ENCODE measurements around the gene CCDC78. TPM values are rescaled to one million over a fixed set of nuclear protein-coding genes. Genes with fewer than 3 reads are reported as not detected.

Gene CCDC78
- total RNA-seq, 1 experiment from 2014 or later: 4.5 TPM

Small RNA genes lying within 50 kb of the gene (small RNA-seq; reads per million reads assigned to genes)
- 0 reads per million in 2 experiments for gene MIR662

Other genes starting within 250 kb of the CCDC78 start
- 32.4 and 41.4 TPM in 2 replicates for gene CAPN15, start 198.7 kb downstream of the CCDC78 start, total RNA-seq (2014; rRNA removed; shearing (Covaris generic))
- gene PRR35, start 166.0 kb downstream of the CCDC78 start, total RNA-seq (2014; rRNA removed; shearing (Covaris generic)): 0.05 TPM in 1 of 2 replicates, not detected in the other
- gene NHLRC4, start 159.4 kb downstream of the CCDC78 start, total RNA-seq (2014; rRNA removed; shearing (Covaris generic)): 0.12 and 0.35 TPM in 2 replicates
- gene PIGQ, start 156.5 kb downstream of the CCDC78 start, total RNA-seq (2014; rRNA removed; shearing (Covaris generic)): 16.7 and 18.3 TPM in 2 replicates
- 10.7 and 11.9 TPM in 2 replicates for gene RAB40C, start 136.4 kb downstream of the CCDC78 start, total RNA-seq (2014; rRNA removed; shearing (Covaris generic))
- 0.15 and 0.43 TPM in 2 replicates for gene WFIKKN1, start 95.5 kb downstream of the CCDC78 start, total RNA-seq (2014; rRNA removed; shearing (Covaris generic))
- gene METTL26, start 90.1 kb downstream of the CCDC78 start, total RNA-seq (2014; rRNA removed; shearing (Covaris generic)): 84.3 and 106 TPM in 2 replicates
- gene MCRIP2, start 84.6 kb downstream of the CCDC78 start, total RNA-seq (2014; rRNA removed; shearing (Covaris generic)): 60.2 and 87.0 TPM in 2 replicates
- 13.1 and 14.6 TPM in 2 replicates for gene WDR90, start 77.1 kb downstream of the CCDC78 start, total RNA-seq (2014; rRNA removed; shearing (Covaris generic))
- gene RHOT2, start 58.3 kb downstream of the CCDC78 start, total RNA-seq (2014; rRNA removed; shearing (Covaris generic)): 39.6 and 47.4 TPM in 2 replicates
- 2.2 and 2.3 TPM in 2 replicates for gene RHBDL1, start 50.8 kb downstream of the CCDC78 start, total RNA-seq (2014; rRNA removed; shearing (Covaris generic))
- 69.3 and 83.1 TPM in 2 replicates for gene STUB1, start 46.0 kb downstream of the CCDC78 start, total RNA-seq (2014; rRNA removed; shearing (Covaris generic))
- gene JMJD8, start 42.1 kb downstream of the CCDC78 start, total RNA-seq (2014; rRNA removed; shearing (Covaris generic)): 46.5 and 52.1 TPM in 2 replicates
- 8.8 and 10.2 TPM in 2 replicates for gene WDR24, start 36.0 kb downstream of the CCDC78 start, total RNA-seq (2014; rRNA removed; shearing (Covaris generic))
- 1.7 and 2.0 TPM in 2 replicates for gene FBXL16, start 20.6 kb downstream of the CCDC78 start, total RNA-seq (2014; rRNA removed; shearing (Covaris generic))
- 30.3 and 61.8 TPM in 2 replicates for gene METRN, start 11.3 kb downstream of the CCDC78 start, total RNA-seq (2014; rRNA removed; shearing (Covaris generic))
- 19.9 and 22.9 TPM in 2 replicates for gene ANTKMT, start 5.3 kb downstream of the CCDC78 start, total RNA-seq (2014; rRNA removed; shearing (Covaris generic))
- gene HAGHL, start 663 bp upstream of the CCDC78 start, total RNA-seq (2014; rRNA removed; shearing (Covaris generic)): 9.3 and 11.7 TPM in 2 replicates
- gene CIAO3, start 14.6 kb upstream of the CCDC78 start, total RNA-seq (2014; rRNA removed; shearing (Covaris generic)): 32.4 and 36.8 TPM in 2 replicates
- 0.29 and 0.54 TPM in 2 replicates for gene MSLN, start 34.3 kb upstream of the CCDC78 start, total RNA-seq (2014; rRNA removed; shearing (Covaris generic))
- 31.7 and 33.1 TPM in 2 replicates for gene RPUSD1, start 61.9 kb upstream of the CCDC78 start, total RNA-seq (2014; rRNA removed; shearing (Covaris generic))
- gene CHTF18, start 62.2 kb upstream of the CCDC78 start, total RNA-seq (2014; rRNA removed; shearing (Covaris generic)): 10.9 and 12.1 TPM in 2 replicates
- gene GNG13, start 74.3 kb upstream of the CCDC78 start, total RNA-seq (2014; rRNA removed; shearing (Covaris generic)): not detected in 2 replicates
- 15.6 and 16.2 TPM in 2 replicates for gene LMF1, start 244.5 kb upstream of the CCDC78 start, total RNA-seq (2014; rRNA removed; shearing (Covaris generic))

All from NCI-H460 (cell line).